Urinary bladder (tissue), 4 donors: ENCODE measurements around the gene FAM217B. TPM values are rescaled to one million over a fixed set of nuclear protein-coding genes. Genes with fewer than 3 reads are reported as not detected.

Experiments
- DNase-seq: peaks from one replicate; pipeline ENCODE4 v3.0.0-alpha.2; 2015; ENCODE audit errors: extremely low spot score
- H3K27ac ChIP-seq: one replicate; pipeline ENCODE4 v1.5.1; 2013; ENCODE audit warnings: low read depth, mild to moderate bottlenecking, moderate library complexity
- H3K36me3 ChIP-seq: one replicate; pipeline ENCODE4 v1.6.1; 2013; ENCODE audit warnings: mild to moderate bottlenecking, moderate library complexity; ENCODE audit not compliant: insufficient read depth
- H3K4me1 ChIP-seq: one replicate; pipeline ENCODE4 v1.6.1; 2013; ENCODE audit warnings: mild to moderate bottlenecking, moderate library complexity; ENCODE audit not compliant: insufficient read depth
- H3K4me3 ChIP-seq: one replicate; pipeline ENCODE4 v1.5.1; 2013; ENCODE audit warnings: low read depth, low read length
- WGBS: extraction: QIAGEN DNeasy Blood & Tissue Kit; methylation state at CpG from one replicate; pipeline ENCODE4 v1.1.7; 2013; 5-methylcytosine and 5-hydroxymethylcytosine counted together
- polyA plus RNA-seq: library from polyadenylated mRNA; stranded (reverse); fragments of 200-250 nt; gene quantifications from one replicate; pipeline ENCODE4 v1.2.3, GENCODE V29; 2013
- total RNA-seq: library from RNA; depleted of rRNA; stranded (reverse); fragments of >200 nt; gene quantifications from one replicate; pipeline ENCODE4 v1.2.3, GENCODE V29; 2014
- donor health status: healthy with polysubstance abuse.
- donor health status: healthy.

Gene FAM217B
- total and polyA plus RNA-seq, 2 donors = 6.0 to 11.6 TPM

GRCh38 chr20:59971428-59971827 lies 31.2 kb downstream of the FAM217B start:
- no peak overlapping the region for H3K4me3 ChIP-seq
- 85% methylated on average over 1 of the region's 1 CpG for WGBS
- H3K36me3 ChIP-seq = no peaks in the 10 kb centered on the region
- DNase-seq = no peak
- no peaks in the 10 kb centered on the region for H3K4me1 ChIP-seq
- no peak overlapping the region for H3K27ac ChIP-seq

DNA sequence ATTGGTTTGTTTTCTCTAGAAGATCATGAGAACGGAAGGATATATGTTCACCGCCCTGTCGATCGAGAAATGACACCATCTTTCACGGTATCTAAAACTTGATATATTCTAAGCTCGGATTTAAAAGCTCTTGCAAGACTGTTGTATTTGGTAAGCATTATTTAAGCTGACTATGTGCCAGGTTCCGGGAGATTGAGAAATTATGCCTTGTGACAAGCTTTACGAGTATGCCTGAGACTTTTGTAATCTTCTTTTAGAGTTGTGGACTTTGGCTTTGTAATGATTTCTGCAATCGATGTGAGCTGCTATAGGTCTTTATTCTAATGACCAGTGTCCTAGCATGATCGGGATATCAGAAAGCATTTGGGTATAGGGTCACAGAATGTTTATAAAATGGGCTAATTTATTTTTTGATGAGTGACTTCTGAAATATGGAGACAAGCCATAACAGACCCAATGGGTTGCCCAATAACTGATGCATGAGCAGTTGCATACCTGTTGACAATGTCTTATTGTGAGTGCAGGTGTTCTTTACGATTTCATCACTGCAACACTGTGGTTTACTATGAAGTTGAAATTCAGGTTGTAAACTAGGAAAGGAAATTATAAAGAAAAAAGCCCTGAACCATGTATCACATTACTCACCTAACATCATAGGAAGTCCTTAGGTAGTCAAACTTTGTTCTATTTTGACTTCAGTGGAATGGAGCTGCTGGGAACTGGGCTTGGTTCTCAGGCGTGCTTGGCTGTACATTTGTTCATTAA lies 32.0 kb downstream of the FAM217B start:
- no peak overlapping the region for H3K27ac ChIP-seq
- no peaks in the 10 kb centered on the region for H3K36me3 ChIP-seq
- no peak overlapping the region for H3K4me3 ChIP-seq
- no peak for DNase-seq
- WGBS = 76% methylated on average over 12 of the region's 12 CpGs
- H3K4me1 ChIP-seq = no peaks in the 10 kb centered on the region

- DNase-seq = no peak
- H3K4me1 ChIP-seq = no peaks in the 10 kb centered on the region
- H3K36me3 ChIP-seq = no peaks in the 10 kb centered on the region
- 46% methylated on average over 6 of the region's 6 CpGs for WGBS
- H3K27ac ChIP-seq = no peak overlapping the region
- no peak overlapping the region for H3K4me3 ChIP-seq
Measured at GRCh38 chr20:59976156-59976782, 36.1 kb downstream of the FAM217B start.

GRCh38 chr20:59977086-59977485 lies 36.9 kb downstream of the FAM217B start:
- Histone ChIP-seq H3K27ac (no peak overlapping the region), H3K4me1 (no peaks in the 10 kb centered on the region), H3K4me3 (no peak overlapping the region), H3K36me3 (no peaks in the 10 kb centered on the region)
- 86% methylated on average over 9 of the region's 9 CpGs for WGBS
- DNase-seq = no peak

DNA sequence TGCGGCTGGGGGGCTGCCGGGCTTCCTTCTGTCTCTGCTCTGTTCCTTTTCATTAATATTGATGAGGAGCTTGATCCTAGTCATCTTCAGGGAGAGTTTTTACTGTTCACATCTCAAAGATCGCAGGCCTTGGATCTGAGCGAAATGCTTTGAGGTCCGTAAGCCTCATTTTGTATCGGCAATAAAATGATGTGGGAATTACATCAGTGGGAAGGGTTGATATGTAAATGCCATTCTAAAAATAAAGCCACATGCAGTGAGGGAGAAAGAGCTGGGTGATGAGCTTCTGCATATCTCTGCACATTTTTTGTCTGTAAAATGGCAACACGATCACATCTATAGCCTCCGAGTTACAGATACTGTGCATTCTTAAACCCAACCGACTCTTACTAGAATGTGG lies 42.9 kb downstream of the FAM217B start:
- H3K4me3 ChIP-seq = no peak overlapping the region
- no peak overlapping the region for H3K27ac ChIP-seq
- no peaks in the 10 kb centered on the region for H3K4me1 ChIP-seq
- WGBS = 83% methylated on average over 9 of the region's 9 CpGs
- no peak for DNase-seq
- H3K36me3 ChIP-seq = no peaks in the 10 kb centered on the region

DNA sequence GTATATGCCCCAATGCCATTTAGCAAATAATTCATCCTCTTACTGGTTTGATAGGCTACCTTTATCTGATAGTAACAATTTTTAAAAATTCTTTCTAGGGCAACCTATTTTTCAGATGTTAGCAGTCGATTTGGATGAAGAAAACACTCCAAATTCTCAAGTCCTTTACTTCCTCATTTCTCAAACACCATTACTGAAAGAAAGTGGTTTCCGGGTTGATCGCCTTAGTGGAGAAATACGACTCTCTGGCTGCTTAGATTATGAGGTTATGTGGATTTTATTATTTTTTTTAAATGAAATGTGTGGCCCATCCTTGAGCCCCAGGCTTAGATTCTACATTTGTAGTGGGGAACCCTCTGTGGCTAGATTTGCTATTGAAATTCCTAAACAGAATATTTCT lies 44.4 kb downstream of the FAM217B start:
- Histone ChIP-seq H3K36me3 (no peaks in the 10 kb centered on the region), H3K4me1 (no peaks in the 10 kb centered on the region), H3K4me3 (no peak overlapping the region), H3K27ac (no peak overlapping the region)
- WGBS = 73% methylated on average over 4 of the region's 4 CpGs
- DNase-seq = no peak

DNA sequence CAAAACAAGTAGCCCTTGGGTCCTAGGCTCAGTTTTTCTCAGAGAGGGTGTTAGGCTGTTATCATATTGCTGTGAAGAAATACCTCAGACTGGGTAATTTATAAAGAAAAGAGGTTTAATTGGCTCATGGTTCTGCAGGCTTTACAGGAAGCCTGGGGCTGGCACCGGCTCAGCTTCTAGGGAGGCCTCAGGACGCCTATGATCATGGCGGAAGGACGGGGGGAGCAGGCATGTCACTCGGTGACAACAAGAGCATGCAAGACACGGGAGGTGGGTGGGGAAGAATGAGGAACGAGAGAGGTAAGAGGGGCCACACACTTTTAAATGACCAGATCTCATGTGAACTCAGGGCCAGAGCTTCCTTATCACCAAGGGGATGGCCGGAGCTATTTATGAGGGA lies 45.0 kb downstream of the FAM217B start:
- no peak for DNase-seq
- WGBS = 77% methylated on average over 8 of the region's 8 CpGs
- no peaks in the 10 kb centered on the region for H3K4me1 ChIP-seq

GRCh38 chr20:59985864-59986263 lies 45.7 kb downstream of the FAM217B start:
- Histone ChIP-seq H3K27ac (no peak overlapping the region), H3K36me3 (no peaks in the 10 kb centered on the region), H3K4me3 (no peak overlapping the region), H3K4me1 (no peaks in the 10 kb centered on the region)
- 97% methylated on average over 3 of the region's 3 CpGs for WGBS
- DNase-seq = no peak

More for the DNA sequence above, 45.0 kb downstream of the FAM217B start:
- H3K4me3 ChIP-seq = no peak overlapping the region
- H3K36me3 ChIP-seq = no peaks in the 10 kb centered on the region
- H3K27ac ChIP-seq = no peak overlapping the region

DNA sequence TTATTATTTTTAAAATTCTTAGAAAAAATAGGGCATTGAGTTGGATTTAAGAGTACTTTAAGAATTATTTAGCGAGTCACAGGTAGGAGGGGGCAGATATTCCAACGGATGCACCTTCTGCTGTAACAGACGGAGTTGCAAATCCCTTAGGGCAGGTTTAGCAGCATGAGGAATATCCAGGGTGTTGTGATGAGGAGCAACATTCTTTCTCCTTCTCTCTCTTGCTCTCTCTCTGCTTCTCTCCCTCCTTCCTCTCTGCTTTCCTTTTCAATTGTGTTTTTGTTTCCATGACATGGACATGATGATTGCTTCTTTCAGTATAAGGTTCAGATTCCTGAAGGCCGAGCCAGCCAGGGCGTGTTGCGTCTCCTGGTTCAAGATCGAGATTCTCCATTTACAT lies 46.9 kb downstream of the FAM217B start:
- DNase-seq = no peak
- H3K4me1 ChIP-seq = no peaks in the 10 kb centered on the region
- H3K27ac ChIP-seq = no peak overlapping the region
- no peaks in the 10 kb centered on the region for H3K36me3 ChIP-seq
- 83% methylated on average over 7 of the region's 7 CpGs for WGBS
- no peak overlapping the region for H3K4me3 ChIP-seq

DNA sequence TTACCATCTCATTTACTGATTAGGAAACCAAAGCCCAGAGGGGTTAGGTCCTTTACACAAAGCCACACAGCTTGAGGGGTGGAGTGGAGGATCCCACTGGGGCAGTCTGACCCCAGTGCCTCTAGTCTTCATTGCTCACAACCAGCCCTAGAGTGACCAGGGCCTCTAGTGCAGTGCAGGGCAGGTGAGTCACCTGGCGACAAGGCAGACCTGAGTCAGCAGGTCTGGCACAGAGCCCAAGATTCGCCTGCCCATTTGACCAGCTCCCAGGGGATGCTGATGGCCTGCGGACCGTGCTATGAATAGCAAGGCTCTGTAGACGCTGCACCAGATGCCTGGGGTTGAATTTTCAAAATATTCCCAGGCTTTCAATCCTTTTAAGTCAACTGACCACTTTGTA lies 48.0 kb downstream of the FAM217B start:
- H3K4me3 ChIP-seq = no peak overlapping the region
- 76% methylated on average over 5 of the region's 5 CpGs for WGBS
- H3K4me1 ChIP-seq = no peaks in the 10 kb centered on the region
- H3K27ac ChIP-seq = no peak overlapping the region
- no peaks in the 10 kb centered on the region for H3K36me3 ChIP-seq
- DNase-seq = no peak

- H3K27ac ChIP-seq = no peak overlapping the region
- H3K36me3 ChIP-seq = no peaks in the 10 kb centered on the region
- 42% methylated on average over 4 of the region's 4 CpGs for WGBS
- no peak overlapping the region for H3K4me3 ChIP-seq
- DNase-seq = no peak
- no peaks in the 10 kb centered on the region for H3K4me1 ChIP-seq
Measured at GRCh38 chr20:59992526-59993084, 52.4 kb downstream of the FAM217B start.

GRCh38 chr20:59993736-59994430 lies 53.7 kb downstream of the FAM217B start:
- Histone ChIP-seq H3K27ac (no peak overlapping the region), H3K36me3 (no peaks in the 10 kb centered on the region), H3K4me3 (no peak overlapping the region), H3K4me1 (no peaks in the 10 kb centered on the region)
- 22% methylated on average over 18 of the region's 18 CpGs for WGBS
- no peak for DNase-seq

- 49% methylated on average over 5 of the region's 5 CpGs for WGBS
- H3K36me3 ChIP-seq = no peaks in the 10 kb centered on the region
- no peaks in the 10 kb centered on the region for H3K4me1 ChIP-seq
- H3K4me3 ChIP-seq = no peak overlapping the region
- no peak overlapping the region for H3K27ac ChIP-seq
- DNase-seq = no peak
Measured at GRCh38 chr20:59994697-59995122, 54.5 kb downstream of the FAM217B start.

- Histone ChIP-seq H3K4me1 (no peaks in the 10 kb centered on the region), H3K4me3 (no peak overlapping the region), H3K36me3 (no peaks in the 10 kb centered on the region), H3K27ac (no peak overlapping the region)
- WGBS = 90% methylated on average over 1 of the region's 1 CpG
- no peak for DNase-seq
Measured at GRCh38 chr20:59996108-59996507, 55.9 kb downstream of the FAM217B start.
